ENCODE data around the gene ALDH16A1. TPM values are rescaled to one million over a fixed set of nuclear protein-coding genes. Genes with fewer than 3 reads are reported as not detected.

Gene ALDH16A1
- total RNA-seq, 2 donors from 2014 or later, result 22.6 to 57.9 TPM

GRCh38 chr19:49448432-49448786 is 4.6 kb upstream of the ALDH16A1 start:
- intact Hi-C loops (cut with DNase I), result no loop called here
- H3K9me3 ChIP-seq, result no peaks in the 10 kb centered on the region
- TF ChIP-seq CTCF (IDR thresholded peaks at IDR 0.05), result no peak

GRCh38 chr19:49450405-49450804 is 2.6 kb upstream of the ALDH16A1 start:
- no peaks in the 10 kb centered on the region for H3K36me3 ChIP-seq
- H3K4me3 ChIP-seq, result peak overlapping the region; percentile 75
- intact Hi-C loops (cut with DNase I), result no loop called here
- H3K27ac ChIP-seq, result no peak overlapping the region
- H3K27me3 ChIP-seq, result no peaks in the 10 kb centered on the region
- DNase-seq, result no peak
- TF ChIP-seq CTCF (IDR thresholded peaks at IDR 0.05), result no peak
- H3K4me1 ChIP-seq, result peaks cover 5% of the 10 kb centered on the region
- H3K9me3 ChIP-seq, result no peaks in the 10 kb centered on the region
- peak overlapping the region; percentile 49 to 68 for H3K9ac ChIP-seq (ENCODE audit: low read depth in 2 of 2, low read length in 2 of 2)

More at GRCh38 chr19:49448432-49448786, 4.6 kb upstream of the ALDH16A1 start:
- Histone ChIP-seq H3K36me3 (no peaks in the 10 kb centered on the region), H3K4me1 (no peaks in the 10 kb centered on the region), H3K27me3 (no peaks in the 10 kb centered on the region), H3K4me3 (no peak overlapping the region), H3K27ac (no peak overlapping the region), H3K9ac (ENCODE audit: low read depth in 2 of 2, low read length in 2 of 2) (no peak overlapping the region)
- no peak for DNase-seq

GRCh38 chr19:49451430-49452181 is 1.4 kb upstream of the ALDH16A1 start, which contains the start of gene PIH1D1:
TSS of gene PIH1D1 (minus strand) at chr19:49451814. CDS start at chr19:49451574, 240 bp downstream.
- intact Hi-C loops (cut with DNase I), result no loop called here
- no peaks in the 10 kb centered on the region for H3K9me3 ChIP-seq
- H3K4me1 ChIP-seq, result peaks cover 5% of the 10 kb centered on the region

GRCh38 chr19:49453757-49454240 is 774 bp downstream of the ALDH16A1 start:
- Histone ChIP-seq H3K4me1 (peaks cover 5% of the 10 kb centered on the region), H3K9ac (ENCODE audit: low read depth in 2 of 2, low read length in 2 of 2) (peak overlapping the region; percentile 75 to 99), H3K9me3 (no peaks in the 10 kb centered on the region), H3K27ac (peak overlapping the region; percentile 92), H3K36me3 (no peaks in the 10 kb centered on the region), H3K4me3 (peak overlapping the region; percentile 52), H3K27me3 (no peaks in the 10 kb centered on the region)
- intact Hi-C loops (cut with DNase I), result no loop called here
- TF ChIP-seq CTCF (IDR thresholded peaks at IDR 0.05), result no peak
- no peak for DNase-seq

More at GRCh38 chr19:49451430-49452181, 1.4 kb upstream of the ALDH16A1 start, which contains the start of gene PIH1D1:
- peak within 1 kb of the TSS; percentile 75 for H3K4me3 ChIP-seq
- H3K36me3 ChIP-seq, result no peaks in the 10 kb centered on the region
- peak within 1 kb of the TSS; percentile 93 to 99 for H3K9ac ChIP-seq (ENCODE audit: low read depth in 2 of 2, low read length in 2 of 2)
- H3K27ac ChIP-seq, result peak within 1 kb of the TSS; percentile 92
- no peak for TF ChIP-seq CTCF (IDR thresholded peaks at IDR 0.05)
- H3K27me3 ChIP-seq, result no peaks in the 10 kb centered on the region
- peak; percentile 99 for DNase-seq

- Histone ChIP-seq H3K27ac (no peak overlapping the region), H3K36me3 (no peaks in the 10 kb centered on the region), H3K27me3 (no peaks in the 10 kb centered on the region), H3K9me3 (no peaks in the 10 kb centered on the region), H3K4me1 (peaks cover 5% of the 10 kb centered on the region), H3K9ac (ENCODE audit: low read depth in 2 of 2, low read length in 2 of 2) (no peak overlapping the region), H3K4me3 (no peak overlapping the region)
- DNase-seq, result no peak
- intact Hi-C loops (cut with DNase I), result no loop called here
- no peak for TF ChIP-seq CTCF (IDR thresholded peaks at IDR 0.05)
These were observed 2.7 kb downstream of the ALDH16A1 start for GRCh38 chr19:49455773-49456172.

Data from colonic mucosa (tissue), 4 donors.